ENCODE data around the gene GPSM1.

Gene GPSM1

DNA sequence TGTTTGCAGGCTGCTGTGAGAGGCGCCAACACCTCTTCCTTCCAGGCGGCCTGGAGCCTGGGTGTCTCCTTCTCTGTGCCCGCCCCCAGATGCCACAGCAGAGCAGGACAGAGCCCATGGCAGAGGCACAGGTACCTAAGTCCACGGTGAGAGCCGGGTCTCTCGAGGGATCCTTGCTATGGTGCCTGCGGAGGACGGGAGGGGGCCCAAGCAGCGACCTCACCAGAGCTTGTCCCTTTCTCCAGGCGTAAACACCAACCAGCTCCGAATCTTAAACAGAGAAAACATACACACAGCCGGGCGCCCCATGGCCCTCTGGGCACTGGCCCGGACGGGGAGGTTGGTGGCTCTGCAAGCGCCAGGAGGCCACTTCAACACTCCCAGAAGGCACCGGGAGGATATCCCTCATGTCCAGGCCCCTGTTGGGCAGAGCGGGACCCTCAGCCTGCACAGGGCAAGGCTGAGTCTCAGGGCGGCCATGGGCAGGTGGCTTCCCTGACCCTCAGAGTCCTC, 35.3 kb upstream of the GPSM1 start:
- DNase-seq: no peak

DNA sequence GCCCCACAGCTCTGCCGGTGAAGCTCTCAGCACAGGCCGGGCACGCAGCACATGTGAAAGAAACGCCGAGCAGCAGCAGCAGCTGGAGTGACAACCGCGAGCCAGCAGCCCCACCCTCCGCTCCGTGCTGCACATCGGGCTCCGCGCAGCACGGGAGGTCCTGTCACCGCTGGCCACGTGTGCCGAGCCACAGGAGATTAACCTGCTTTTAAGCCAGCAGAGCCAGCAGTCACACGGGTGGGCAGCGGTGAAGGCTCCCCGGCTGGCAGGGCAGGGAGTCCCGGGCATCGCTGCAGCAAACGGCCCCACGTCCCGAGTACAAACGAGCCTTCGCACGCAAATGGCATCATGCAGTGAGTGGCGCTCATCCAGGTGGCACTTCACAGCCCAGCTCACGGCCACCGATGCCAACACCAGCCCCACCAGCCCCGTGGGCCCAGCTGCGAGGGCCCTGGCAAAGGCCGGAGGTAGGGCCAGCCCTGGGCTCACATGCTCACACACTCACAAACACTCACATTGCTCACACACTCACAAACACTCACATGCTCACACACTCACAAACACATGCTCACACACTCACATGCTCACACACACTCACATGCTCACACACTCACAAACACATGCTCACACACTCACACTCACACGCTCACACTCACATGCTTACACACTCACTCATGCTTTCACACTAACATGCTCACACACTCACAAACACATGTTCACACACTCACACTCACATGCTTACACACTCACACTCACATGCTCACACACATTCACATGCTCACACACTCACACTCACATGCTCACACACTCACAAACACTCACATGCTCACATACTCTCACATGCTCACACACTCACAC, 34.5 kb upstream of the GPSM1 start:
- DNase-seq: no peak

DNA sequence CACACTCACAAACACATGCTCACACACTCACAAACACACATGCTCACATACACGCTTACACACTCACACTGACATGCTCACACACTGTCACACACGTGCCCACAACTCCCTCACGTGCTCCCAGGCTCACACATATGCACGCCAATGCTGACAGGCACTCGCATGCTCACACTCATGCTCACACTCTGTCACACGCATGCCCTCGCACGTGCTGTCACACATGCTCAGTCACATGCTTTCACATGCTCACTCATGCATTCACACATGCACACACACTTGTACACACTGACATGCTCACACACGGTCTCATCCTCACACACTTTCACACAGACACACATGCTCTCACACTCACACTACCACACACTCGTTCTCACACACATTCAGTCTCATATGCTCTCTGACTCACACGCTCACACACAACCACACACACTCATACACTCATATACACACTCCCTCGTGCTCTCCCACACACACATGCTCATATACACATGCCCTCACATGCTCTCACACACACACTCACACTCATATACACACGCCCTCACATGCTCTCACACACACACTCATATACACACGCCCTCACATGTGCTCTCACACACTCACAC, 33.8 kb upstream of the GPSM1 start:
- no peak for DNase-seq

DNA sequence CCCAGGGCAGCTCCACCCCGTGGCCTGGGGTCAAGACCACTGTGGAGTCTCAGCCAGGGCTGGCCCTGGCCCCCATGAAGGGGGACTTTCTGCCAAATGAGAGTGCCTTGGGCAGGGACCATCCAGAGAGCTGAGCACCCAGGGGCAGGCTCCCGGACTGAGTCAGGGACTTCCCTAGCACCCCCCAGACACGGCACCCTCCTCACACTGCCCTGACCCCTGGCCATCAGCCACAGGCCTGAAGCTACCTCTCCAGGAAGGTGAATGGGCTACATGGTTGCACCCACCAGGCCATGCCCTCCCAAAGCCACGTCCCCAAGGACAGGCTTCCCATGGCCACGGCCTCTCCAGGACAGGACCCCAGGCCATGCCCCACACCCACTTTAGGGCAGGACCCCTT, 32.9 kb upstream of the GPSM1 start:
- no peak for DNase-seq

DNA sequence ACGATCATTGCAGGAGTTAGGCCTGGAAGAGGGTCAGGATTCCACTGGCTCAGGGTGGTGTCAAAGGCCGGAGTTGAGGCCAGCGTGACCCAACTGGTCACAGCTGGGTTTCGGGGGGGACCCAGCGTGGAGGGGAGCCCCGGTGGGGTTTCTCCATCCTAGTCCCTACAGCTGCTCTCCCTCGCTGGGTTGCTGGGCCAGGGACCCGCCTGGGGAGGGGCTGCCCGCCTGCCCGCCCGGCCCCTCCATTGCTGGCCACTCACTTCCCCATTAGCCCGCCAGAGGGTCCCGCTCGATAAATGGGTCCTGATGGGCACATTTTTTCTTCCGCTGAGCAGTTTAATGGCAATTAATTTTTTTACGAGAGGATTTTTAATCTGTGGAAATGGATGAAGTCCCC, 32.3 kb upstream of the GPSM1 start:
- DNase-seq: no peak

DNA sequence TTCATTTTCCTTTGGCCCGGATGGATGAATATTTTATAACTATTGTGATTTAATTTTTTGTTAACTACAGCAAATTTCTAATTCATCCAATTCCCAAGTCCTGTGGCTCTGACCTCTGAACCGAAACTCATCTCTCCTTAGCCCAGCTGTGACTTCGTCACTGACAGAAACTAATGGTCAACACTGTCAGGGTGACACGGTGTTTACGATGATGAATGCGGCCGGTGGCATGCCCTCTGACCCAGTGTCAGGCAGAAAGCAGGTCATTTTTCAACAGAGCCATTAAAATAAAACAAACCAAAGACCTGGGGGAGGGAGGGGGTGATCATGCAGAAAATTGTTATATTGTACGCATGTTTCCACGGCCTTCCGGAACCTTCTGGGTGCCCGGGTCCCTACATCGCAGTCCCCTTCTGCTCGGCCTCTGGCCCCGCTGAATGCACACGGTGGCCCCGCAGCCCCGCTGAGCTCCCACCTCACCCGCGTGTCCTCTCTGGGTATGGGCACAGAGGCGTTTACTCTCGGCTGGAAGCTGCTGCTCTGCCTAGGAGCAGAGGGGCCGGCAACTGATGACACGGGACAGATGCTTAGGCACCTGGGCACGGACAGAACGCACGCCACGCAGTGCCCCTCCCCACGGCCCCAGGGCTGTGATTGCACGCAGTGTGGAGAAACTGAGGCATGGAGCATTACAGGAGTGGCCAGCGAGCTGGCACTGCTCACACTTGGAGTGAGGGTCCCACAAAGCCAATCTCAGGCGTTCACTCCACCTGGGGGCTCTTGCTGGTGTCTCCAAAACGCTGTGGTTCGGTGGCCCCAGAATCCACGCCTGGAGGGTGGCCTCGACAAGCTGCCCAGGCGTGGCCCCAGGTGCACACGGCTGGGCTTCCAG, 31.6 kb upstream of the GPSM1 start:
- no peak for DNase-seq

DNA sequence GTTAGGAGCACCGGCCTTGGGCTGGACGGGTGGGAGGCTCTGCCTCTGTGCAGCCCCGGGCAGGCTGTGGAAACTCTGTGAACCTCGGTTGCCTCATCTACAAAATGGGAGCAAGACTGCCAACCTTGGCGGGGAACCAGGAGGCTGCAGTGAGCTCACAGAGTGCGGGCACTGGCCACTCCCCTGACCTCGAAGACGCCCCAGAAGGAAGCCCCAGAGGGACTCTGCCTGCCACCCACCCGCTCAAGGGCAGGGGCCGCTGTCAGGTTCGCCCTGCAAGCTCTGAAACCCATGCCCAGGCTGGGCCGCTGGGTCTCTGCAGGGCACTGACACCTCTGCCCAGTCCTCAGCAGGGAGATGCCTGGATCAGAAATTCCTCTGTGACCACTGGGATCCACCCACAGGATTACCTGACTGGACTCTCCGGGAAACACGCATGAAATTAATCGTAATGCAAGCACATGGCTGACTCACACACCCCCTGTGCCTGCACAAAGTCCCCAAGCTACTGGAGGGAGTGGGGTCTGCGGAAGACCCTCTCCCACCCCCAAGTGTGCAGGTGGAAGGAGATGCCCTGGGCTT, 30.8 kb upstream of the GPSM1 start:
- no peak for DNase-seq

DNA sequence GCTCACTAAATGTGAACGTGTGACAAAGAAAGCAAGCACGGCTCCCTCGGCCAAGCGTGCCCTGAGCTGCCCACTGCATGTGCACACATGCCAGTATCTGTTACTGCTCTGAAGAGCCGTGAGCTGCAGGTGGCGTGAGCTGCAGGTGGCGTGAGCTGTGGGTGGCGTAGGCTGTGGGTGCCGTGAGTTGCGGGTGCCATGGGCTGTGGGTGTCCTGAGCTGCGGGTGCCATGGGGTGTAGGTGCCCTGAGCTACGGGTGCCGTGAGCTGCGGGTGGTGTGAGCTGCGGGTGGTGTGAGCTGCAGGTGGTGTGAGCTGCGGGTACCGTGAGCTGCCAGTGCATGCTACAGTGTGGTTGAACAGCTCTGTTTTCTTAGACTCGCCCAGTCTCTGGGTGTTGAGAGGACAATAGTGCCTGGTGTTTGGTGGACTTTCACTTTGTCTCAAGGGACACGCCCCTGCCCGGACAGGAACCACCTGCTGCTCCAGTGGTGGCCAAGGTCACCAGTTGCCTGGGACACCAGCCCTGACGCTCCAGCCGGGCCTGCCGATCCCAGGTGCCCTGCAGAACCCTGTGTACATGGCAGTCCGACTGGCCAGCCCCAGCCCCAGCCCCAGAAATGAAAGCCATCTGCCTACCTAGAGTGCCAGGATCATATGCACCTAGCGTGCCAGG, 30.2 kb upstream of the GPSM1 start:
- no peak for DNase-seq

DNA sequence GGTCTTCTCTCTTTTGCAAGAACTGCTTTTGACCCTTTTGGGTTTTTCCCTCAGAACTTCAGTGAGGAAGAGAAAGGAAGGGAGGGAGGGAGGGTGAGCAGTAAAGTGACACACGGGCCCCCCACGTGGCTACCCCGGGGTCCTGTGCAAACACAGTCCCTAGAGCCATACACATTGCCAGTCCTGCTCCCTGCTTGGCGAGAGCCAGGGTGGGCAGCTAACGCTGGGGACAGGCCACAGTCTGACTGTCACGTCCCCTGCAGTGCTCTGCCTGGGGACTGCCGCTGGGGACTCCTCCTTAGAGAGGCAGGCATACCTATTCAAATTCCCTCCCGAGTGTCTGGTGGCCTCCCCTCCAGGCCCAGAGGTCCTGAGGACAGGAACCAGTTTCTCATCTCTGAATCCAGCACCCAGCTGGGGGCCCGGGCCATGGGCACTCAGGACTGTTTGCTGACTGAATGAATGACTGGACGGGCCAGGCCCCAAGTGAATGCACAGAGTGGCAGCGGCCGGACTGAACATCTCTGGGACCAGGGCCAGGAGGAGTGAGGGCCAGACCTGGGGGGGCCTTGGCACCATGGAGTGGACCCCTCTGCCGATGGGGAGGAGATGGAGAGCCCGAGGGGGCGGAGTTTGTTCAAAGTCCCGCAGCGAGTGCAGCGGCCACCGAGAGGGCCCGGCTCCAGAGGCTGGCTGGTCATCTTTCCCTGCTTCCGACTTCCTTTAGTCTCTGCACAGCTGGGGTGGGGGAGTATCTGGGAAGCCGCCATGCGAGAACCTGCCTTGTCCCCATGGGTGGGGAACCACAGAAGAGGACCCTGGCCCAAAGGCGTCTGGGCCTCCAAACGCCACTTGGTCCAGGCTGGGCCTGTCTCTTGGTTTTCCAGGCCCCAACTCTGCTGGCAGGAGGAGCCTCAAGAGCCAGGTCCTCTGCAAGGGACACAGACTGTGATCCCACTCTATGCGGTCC, 29.3 kb upstream of the GPSM1 start:
- no peak for DNase-seq

DNA sequence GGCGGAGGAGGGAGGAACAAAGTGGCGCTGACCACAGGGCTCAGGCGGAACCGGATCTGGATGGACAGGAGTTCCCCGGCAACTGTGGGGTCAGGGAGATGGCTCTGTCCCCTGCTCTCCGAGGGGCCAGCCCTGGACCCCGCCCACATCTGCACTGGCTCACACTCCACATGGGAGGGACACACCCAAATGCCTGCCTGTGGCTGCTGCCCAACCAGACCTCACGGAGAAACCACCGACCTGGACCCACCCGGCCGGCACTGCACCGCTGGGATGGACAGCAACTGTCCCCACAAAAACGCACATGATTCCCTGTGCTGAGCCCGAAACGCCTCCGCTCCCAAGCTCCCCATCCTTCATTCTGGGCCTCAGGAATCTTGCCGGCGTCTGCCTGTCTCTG, 28.2 kb upstream of the GPSM1 start:
- no peak for DNase-seq

DNA sequence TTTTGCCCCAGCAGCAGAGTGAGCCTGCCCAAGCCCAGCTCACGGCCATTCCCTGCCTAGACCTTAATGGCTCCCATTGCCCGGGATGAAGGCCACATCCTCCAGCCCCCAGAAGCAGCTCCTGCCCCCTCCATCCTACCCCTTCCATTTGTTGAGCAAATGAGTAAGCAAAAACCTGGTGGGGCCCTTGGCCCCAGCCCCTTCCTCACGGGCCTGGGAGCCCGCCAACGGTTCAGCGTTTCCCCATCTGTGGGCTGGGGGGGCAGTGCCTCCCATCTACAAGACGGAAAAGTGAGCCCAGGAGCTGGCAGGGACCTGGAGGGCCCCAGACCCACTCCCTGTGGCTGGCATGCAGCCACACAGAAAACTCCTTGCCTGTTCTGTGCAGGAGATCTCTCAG, 27.8 kb upstream of the GPSM1 start:
- no peak for DNase-seq

DNA sequence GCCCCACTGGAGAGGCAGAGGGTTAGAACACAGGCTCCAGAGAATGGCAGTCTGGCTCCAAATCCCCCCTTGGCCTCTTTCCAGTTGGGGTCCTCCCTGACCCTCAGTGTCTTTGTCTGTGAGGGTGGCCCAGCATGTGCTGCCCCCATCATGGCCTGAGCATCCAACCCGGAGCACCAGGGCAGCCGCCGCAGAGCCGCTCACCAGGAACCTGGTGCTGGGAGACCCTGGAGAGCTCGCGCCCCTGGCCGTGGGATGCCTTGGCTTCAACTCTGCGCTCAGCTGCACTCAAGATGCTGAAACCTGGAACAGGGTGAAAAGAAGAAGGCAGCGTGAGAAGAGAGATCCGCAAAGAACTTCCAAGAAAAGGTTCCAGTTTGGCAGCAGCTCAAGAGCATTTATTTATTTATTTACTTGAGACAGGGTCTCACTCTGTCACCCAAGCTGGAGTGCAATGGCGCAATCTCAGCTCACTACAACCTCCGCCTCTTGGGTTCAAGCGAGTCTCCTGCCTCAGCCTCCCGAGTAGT, 27.3 kb upstream of the GPSM1 start:
- DNase-seq: no peak

DNA sequence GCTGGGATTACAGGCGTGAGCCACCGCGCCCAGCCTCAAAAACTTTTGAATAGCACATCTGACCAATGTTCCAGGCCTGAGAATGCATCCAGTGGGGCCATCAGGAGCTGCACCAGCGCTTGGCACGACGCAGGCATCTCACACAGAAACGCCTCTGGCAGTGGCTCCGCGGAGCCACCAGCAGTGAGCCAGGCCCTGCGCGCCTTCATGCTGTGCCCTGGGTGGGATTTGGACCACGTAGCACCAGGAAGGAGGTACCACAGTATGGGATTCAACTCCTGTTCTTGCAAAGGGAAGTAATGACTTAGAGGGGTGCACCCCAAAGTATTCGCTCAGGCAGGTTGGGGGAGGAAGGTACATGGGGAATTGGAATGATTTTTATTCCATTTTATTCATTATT, 26.5 kb upstream of the GPSM1 start:
- no peak for DNase-seq

DNA sequence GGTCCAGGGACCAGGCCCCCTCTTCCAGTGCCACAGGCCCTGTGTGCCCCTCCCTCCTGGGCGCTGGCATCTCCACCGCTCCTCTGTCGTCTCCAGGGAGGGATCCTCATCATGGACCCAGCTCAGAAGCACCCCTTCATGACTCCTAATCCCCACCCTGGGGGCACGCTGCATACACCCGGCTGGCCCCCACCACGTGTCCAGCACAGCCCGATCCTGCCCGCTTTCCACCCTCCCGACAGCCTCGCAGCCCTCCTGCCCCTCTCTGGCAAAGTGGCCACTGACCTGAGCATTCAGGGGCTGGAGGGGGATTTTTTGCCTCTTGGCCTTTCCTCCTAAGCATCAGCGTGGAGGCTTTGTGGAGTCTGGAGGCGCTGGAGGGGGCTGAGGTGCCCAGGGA, 24.8 kb upstream of the GPSM1 start:
- no peak for DNase-seq

DNA sequence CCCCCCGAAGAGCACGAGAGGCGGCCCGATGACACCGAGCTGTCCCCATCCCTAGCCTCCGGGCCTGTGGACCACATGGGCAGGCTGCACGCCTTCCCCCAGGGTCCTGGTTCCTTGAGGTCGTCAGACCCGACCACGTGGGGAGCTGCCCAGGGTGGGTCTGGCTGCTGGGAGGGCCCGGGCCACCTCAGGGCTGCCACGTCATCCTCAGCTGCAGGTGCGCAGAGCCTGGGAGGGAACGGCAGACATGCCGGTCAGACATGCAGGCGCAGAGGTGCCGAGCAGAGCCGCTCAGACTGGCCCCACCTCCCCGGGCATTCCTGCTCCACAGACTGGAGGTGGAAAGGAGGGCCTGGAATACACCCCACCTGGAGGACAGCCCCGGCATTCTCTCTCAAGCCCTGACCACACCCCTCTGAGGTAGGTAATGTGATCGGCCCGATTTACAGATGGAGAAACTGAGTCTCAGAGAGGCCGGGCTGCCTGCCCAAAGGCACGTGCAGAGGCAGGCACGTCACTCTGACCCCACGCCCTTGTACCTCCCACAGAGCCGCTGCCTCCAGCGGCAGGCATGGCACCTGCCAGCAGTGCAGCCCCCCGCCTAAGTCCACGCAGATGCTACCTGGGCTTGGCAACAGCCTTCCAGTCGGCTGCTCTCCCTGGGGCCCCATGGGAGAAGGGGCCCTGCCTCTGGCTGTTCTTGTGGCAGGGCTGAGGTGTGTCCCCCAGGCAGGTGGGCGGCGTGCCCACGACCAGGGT, 24.1 kb upstream of the GPSM1 start:
- no peak for DNase-seq

DNA sequence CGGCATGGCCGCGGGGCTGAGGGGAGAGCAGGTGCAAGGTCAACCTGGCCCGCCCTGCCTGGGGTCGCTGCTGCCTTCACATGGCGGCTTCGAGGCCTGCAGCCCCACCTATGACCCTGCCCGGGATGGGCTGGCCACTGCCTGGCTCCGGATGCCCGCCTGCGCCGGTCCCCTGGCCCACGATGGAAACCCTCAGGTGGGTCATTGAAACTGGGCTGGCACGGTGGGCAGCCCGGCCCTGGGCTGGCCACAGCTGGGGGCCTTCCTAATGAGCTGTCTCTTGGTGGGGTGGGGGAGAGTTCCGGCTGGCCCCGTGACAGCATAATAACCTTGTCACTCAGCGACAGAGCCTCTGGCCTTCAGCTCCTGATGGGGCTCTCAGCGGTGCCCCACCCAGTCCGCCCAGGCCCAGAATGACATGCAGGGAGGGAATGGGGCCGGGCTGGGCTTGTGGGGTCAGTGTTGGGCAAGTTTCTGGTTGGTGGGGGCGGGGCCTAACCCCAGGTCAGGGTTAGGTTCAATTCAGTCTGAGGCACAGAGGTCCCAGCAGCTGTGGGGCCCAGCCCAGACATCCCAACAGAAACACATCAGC, 23.4 kb upstream of the GPSM1 start, which contains the start of gene CCDC187:
CCDC187 (minus strand) TSS at position 270 of the 592 bp plus-strand sequence; CDS start at position 6, 264 bp downstream.
- DNase-seq: no peak

DNA sequence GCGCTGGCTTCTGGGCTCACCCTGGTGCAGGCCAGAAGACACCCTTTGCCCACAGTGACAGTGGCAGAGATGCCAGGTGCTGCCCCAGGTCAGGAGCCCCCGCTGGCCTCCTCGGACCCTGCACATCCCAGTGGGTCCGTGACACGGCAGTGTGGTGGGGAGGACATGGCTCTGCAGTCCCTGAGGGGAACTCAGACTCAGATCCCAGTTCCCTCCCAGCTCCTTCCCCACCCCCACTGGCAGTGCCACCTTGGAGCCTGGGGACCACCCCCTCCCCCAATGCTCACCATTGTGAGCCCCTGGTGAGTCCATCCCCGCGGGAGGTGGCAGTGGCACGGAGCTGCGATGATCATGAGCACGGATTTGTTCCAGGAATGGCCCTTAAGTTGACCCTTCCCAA, 22.9 kb upstream of the GPSM1 start:
- no peak for DNase-seq

DNA sequence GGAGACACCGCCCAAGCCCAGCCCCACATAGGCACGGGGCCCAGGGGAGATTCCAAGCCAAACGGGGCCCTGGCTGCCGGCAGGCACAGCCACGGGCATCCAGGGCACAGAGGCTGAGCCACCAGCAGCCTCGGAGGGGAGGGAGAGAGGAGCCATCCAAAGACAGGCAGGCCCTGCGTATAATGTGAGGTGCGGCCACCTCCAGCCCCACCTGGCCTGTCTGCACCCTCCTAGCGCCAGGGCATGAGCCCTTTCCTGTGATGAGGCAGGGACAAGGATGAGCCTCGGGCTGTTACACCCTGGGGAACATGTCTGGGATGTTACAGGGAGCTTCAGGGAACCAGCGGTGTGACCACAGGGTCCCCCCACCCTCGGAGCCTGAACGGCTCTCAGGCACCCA, 22.4 kb upstream of the GPSM1 start:
- DNase-seq: no peak

DNA sequence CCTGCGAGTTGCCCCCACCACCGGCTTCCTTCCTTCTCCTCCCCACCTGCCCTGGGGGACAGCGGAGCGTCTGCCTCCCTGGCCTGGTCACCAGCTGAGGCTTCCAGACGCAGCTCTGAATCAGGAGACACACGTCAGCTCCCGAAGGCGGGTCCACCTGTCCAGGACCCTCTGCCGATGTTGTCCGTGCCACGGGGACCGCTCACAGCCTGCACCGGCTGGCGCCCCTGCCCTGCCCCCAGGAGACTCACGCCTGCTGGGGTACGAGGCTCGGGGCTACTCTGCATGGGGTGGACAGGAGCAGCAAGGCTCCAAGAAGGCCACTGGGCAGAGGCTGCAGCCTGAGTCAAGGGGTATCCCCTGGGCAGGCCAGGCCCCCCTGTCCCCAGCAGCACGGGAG, 21.5 kb upstream of the GPSM1 start:
- no peak for DNase-seq
